Chondrocyte (in vitro differentiated cells): ENCODE measurements around the gene NTN5. TPM values are rescaled to one million over a fixed set of nuclear protein-coding genes. Genes with fewer than 3 reads are reported as not detected.

Experiments
- DNase-seq: peaks from one replicate; pipeline ENCODE4 v3.0.0; 2021; ENCODE audit warnings: mixed read lengths, low spot score
- H3K27ac Mint-ChIP-seq: one replicate; pipeline ENCODE4 v1.8.0; 2021; ENCODE audit warnings: mild to moderate bottlenecking, moderate library complexity, mixed read lengths; ENCODE audit not compliant: unreplicated experiment
- H3K27me3 Mint-ChIP-seq: 2 replicates; pipeline ENCODE4 v1.8.0; 2021; ENCODE audit warnings: low read depth, mixed read lengths
- H3K36me3 Mint-ChIP-seq: 2 replicates; pipeline ENCODE4 v1.8.0; 2021; ENCODE audit warnings: low read depth, mixed read lengths
- H3K4me1 Mint-ChIP-seq: 2 replicates; pipeline ENCODE4 v1.8.0; 2021; ENCODE audit warnings: low read depth, mild to moderate bottlenecking, mixed read lengths
- H3K4me3 Mint-ChIP-seq: one replicate; pipeline ENCODE4 v1.8.0; 2021; ENCODE audit warnings: mild to moderate bottlenecking, moderate library complexity, mixed read lengths; ENCODE audit not compliant: unreplicated experiment
- H3K9me3 Mint-ChIP-seq: 2 replicates; pipeline ENCODE4 v1.8.0; 2021; ENCODE audit warnings: low read depth, mixed read lengths
- total RNA-seq: library from RNA; stranded (reverse); gene quantifications from 3 replicates; pipeline ENCODE4 v1.2.1, GENCODE V29; 2021
- TF ChIP-seq, protein P1 (sequence below): fragments of 200-600 bp; sonication (generic); IDR thresholded peaks from 2 replicates; pipeline ENCODE4 v1.5.0; 2021; ENCODE audit warnings: antibody characterized with exemption, mild to moderate bottlenecking, moderate library complexity

Gene NTN5
- total RNA-seq, 1 donor from 2014 or later, result 0.97 TPM

- DNase-seq, result no peak
- no peak overlapping the region for H3K4me3 Mint-ChIP-seq
- H3K27ac Mint-ChIP-seq, result no peak overlapping the region
- no peaks in the 10 kb centered on the region for H3K9me3 Mint-ChIP-seq
- H3K4me1 Mint-ChIP-seq, result peaks cover 7% of the 10 kb centered on the region
- TF ChIP-seq, protein P1, sequence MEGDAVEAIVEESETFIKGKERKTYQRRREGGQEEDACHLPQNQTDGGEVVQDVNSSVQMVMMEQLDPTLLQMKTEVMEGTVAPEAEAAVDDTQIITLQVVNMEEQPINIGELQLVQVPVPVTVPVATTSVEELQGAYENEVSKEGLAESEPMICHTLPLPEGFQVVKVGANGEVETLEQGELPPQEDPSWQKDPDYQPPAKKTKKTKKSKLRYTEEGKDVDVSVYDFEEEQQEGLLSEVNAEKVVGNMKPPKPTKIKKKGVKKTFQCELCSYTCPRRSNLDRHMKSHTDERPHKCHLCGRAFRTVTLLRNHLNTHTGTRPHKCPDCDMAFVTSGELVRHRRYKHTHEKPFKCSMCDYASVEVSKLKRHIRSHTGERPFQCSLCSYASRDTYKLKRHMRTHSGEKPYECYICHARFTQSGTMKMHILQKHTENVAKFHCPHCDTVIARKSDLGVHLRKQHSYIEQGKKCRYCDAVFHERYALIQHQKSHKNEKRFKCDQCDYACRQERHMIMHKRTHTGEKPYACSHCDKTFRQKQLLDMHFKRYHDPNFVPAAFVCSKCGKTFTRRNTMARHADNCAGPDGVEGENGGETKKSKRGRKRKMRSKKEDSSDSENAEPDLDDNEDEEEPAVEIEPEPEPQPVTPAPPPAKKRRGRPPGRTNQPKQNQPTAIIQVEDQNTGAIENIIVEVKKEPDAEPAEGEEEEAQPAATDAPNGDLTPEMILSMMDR, result no peak
- no peaks in the 10 kb centered on the region for H3K36me3 Mint-ChIP-seq
- no peaks in the 10 kb centered on the region for H3K27me3 Mint-ChIP-seq
These were observed 751 bp upstream of the NTN5 start for GRCh38 chr19:48673436-48674100.

DNA sequence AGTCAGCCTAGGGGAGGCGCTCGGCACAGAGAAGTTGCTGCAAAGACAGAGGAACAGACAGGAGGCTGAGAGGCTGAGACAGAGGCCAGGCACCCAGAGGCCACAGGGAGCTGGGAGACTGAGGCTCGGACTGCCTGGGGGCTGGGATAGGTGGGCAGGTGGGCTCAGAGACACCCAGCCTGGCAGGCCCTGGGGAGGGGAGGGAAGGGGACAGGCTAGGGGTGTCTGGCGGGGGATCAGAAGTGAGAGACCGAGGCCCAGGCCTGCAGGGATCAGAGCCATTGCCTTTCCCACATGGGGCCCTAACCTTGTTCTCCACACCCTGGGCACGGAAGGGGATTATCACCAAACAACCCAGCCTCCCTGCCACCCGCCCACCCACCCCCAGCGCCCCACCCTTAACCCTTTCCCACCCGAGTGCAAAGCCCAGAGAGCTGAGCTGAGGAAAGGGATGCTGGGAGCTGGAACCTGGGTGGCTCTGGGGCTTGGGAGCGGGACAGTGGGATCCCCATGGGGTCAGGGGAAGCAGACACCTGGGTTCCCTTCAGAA, 1.3 kb downstream of the NTN5 start:
- no peak overlapping the region for H3K4me3 Mint-ChIP-seq
- H3K9me3 Mint-ChIP-seq, result no peaks in the 10 kb centered on the region
- no peak for DNase-seq
- H3K27ac Mint-ChIP-seq, result no peak overlapping the region
- TF ChIP-seq, protein P1, result no peak
- H3K27me3 Mint-ChIP-seq, result no peaks in the 10 kb centered on the region
- H3K36me3 Mint-ChIP-seq, result no peaks in the 10 kb centered on the region
- peaks cover 7% of the 10 kb centered on the region for H3K4me1 Mint-ChIP-seq

DNA sequence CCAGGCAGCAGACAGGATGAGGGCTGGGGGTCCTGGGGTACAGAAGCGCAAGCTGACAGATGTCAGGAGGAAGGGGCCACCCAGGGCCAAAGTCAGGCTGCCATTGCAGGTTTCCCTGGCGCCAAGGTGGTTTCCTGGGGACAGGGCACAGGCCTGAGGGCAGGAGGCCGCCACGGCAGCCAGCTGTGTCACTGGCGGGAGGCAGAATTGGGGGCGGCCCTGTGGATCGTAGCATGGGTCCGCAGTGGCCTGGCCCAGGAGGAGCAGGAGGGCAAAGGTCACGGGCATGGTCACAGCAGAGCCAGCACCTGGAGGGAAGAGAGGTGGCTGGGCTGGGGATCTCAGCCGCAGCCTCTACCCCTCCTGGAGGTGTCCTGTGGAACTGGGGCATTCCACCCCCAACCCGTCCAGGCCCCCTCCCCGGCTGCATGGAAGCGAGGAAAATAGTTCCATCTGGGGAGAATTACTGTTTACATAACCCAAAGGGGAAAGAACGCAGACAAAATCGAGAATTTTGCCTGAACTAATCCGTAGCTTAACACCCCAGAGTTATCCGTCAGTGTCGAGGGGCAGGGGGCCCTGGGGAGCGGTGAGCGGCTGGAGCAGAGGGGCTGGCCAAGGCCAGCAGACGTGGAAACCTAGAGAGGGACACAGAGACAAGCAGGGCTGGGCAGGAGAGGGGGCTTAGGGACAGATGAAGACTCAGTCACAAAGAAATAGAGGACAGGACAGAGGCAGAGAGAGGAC, 1.9 kb downstream of the NTN5 start:
- H3K4me1 Mint-ChIP-seq, result peaks cover 7% of the 10 kb centered on the region

DNA sequence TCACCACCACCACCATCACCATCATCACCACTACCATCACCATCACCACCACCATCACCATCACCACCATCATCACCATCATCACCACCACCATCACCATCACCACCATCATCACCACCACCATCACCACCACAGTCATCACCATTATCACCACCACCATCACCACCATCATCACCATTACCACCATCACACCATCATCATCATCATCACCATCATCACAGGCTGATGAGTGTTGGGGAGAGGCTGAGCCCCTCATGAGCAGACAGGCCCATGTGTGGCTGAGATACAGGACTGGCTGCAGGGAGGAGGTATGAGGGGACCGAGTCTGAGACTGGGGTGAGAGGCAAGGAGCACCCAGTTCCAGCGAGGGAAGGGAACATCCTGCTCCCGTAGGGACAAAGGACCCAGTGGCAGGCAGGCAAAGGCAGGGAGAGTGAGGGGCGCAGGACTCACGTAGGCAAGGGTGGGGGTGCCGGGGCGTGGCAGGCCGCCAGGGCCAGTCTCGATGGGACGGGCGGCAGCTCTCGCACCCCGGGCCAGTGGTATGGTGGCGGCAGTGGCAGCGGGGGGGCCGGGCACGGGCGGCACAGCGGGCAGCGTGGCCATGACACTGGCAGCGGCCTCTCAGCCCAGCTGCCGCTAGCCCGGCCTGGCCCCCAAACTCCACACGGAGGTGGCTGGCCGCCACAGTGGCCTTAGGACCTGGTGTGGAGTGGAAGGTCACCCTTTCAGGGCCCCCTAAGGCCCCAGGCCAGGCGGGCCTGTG, 2.7 kb downstream of the NTN5 start:
- Mint-ChIP-seq H3K4me1 (peaks cover 2% of the 10 kb centered on the region), H3K27ac (no peak overlapping the region), H3K9me3 (no peaks in the 10 kb centered on the region), H3K36me3 (no peaks in the 10 kb centered on the region), H3K4me3 (no peak overlapping the region), H3K27me3 (no peaks in the 10 kb centered on the region)
- TF ChIP-seq, protein P1, result no peak
- DNase-seq, result no peak

More for the DNA sequence above, 1.9 kb downstream of the NTN5 start:
- TF ChIP-seq, protein P1, result no peak
- Mint-ChIP-seq H3K27ac (no peak overlapping the region), H3K4me3 (no peak overlapping the region), H3K36me3 (no peaks in the 10 kb centered on the region), H3K27me3 (no peaks in the 10 kb centered on the region), H3K9me3 (no peaks in the 10 kb centered on the region)
- no peak for DNase-seq

- Mint-ChIP-seq H3K4me3 (no peak overlapping the region), H3K27ac (no peak overlapping the region), H3K9me3 (no peaks in the 10 kb centered on the region), H3K27me3 (no peaks in the 10 kb centered on the region), H3K36me3 (no peaks in the 10 kb centered on the region), H3K4me1 (no peaks in the 10 kb centered on the region)
- TF ChIP-seq, protein P1, result no peak
- DNase-seq, result no peak
These were observed 4.1 kb downstream of the NTN5 start for GRCh38 chr19:48668761-48669160.
